ENCODE results near the gene PFKM.
A peak's percentile ranks its signal among the peaks of the same experiment; 100 is the strongest.
"Not testable (repeated sequence)": the region's sequence is repeated elsewhere in the genome, so short reads cannot be mapped to it uniquely, and the experiment has no call there.

PFKM gene

DNA sequence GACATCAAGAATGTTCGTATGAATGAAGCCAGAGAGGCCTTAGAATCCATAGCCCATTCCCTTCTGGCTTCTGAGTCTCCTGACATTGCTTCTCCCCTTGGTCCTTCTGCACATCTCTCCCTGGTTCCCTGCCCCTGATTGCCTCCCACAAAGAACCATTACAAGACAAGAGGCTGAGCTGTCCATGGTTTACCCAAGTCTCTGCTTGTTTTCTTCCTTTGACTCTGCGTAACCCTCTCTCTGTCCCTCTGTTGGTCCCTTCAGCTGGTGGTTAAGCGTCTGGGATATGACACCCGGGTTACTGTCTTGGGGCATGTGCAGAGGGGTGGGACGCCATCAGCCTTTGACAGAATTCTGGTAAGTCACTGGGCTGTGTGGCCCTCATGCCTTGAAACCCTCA lies 15.9 kb downstream of the PFKM start:
- Mint-ChIP-seq H3K4me1 (peaks cover 9% of the 10 kb centered on the region), H3K27ac (no peak overlapping the region), H3K4me3 (no peak overlapping the region), H3K27me3 (ENCODE audit: low read depth) (no peaks in the 10 kb centered on the region), H3K36me3 (ENCODE audit: low read depth) (peaks cover 77% of the 10 kb centered on the region), H3K9me3 (no peaks in the 10 kb centered on the region)
- TF ChIP-seq, protein P1, sequence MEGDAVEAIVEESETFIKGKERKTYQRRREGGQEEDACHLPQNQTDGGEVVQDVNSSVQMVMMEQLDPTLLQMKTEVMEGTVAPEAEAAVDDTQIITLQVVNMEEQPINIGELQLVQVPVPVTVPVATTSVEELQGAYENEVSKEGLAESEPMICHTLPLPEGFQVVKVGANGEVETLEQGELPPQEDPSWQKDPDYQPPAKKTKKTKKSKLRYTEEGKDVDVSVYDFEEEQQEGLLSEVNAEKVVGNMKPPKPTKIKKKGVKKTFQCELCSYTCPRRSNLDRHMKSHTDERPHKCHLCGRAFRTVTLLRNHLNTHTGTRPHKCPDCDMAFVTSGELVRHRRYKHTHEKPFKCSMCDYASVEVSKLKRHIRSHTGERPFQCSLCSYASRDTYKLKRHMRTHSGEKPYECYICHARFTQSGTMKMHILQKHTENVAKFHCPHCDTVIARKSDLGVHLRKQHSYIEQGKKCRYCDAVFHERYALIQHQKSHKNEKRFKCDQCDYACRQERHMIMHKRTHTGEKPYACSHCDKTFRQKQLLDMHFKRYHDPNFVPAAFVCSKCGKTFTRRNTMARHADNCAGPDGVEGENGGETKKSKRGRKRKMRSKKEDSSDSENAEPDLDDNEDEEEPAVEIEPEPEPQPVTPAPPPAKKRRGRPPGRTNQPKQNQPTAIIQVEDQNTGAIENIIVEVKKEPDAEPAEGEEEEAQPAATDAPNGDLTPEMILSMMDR (IDR thresholded peaks at IDR 0.05; ENCODE audit: unreplicated experiment in 3 of 3) = no peak

DNA sequence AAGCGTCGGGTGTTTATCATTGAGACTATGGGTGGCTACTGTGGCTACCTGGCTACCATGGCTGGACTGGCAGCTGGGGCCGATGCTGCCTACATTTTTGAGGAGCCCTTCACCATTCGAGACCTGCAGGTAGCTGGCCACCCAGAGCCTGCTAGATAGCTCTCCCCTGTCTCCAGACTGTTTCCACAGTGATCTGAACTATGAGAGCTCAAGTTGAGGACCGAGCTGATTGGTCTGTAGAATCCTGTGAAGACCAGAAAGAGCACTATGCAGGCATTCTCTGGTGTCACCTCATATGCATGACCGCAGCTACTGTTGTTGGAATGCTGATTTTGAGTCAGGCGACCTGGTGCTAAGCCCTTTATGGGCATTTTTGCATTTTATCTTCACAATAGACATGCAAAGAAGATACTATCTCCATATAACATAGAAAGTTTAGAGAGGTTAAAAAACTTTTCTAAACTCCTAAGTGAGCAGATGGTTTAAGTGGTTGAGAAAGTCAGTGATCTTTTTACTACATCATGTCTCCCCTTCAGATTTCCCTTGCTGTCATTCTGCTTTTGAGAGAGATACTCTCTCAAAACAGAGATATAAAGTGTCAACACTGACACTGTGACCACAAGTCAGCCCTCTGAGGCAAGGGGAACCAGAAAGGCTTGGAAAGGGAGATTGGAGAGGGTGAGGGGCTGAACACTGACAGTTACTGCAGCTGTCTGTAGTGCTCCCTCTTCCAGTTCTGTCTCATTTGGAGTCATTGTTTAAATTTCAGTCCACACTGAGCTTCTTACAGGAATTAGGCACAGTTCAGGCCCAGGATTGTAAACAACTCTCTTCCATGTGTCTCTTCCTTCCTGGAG lies 23.9 kb downstream of the PFKM start:
- Mint-ChIP-seq H3K9me3 (no peaks in the 10 kb centered on the region), H3K4me1 (no peaks in the 10 kb centered on the region), H3K36me3 (ENCODE audit: low read depth) (peaks cover 79% of the 10 kb centered on the region), H3K4me3 (no peak overlapping the region), H3K27ac (no peak overlapping the region), H3K27me3 (ENCODE audit: low read depth) (no peaks in the 10 kb centered on the region)
- TF ChIP-seq, protein P1 (IDR thresholded peaks at IDR 0.05; ENCODE audit: unreplicated experiment in 3 of 3) = no peak

DNA sequence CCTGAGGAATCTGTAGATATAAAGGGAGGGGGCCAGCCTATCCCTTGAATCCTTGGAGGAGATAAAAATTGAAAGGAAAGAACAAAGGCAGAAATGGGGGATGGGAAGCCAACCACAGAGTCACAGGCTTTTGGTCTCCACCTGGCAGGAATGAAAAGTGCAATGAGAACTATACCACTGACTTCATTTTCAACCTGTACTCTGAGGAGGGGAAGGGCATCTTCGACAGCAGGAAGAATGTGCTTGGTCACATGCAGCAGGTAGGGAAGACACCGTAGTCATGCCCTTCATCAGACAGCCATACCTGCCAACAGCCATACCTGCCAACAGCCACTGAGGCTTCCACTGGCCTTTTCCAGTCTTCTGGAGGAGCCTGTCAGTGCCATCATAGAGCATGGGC lies 24.7 kb downstream of the PFKM start:
- H3K4me1 Mint-ChIP-seq = no peaks in the 10 kb centered on the region
- H3K9me3 Mint-ChIP-seq = no peaks in the 10 kb centered on the region
- peaks cover 79% of the 10 kb centered on the region for H3K36me3 Mint-ChIP-seq (ENCODE audit: low read depth)
- no peak overlapping the region for H3K27ac Mint-ChIP-seq
- TF ChIP-seq, protein P1 (IDR thresholded peaks at IDR 0.05; ENCODE audit: unreplicated experiment in 3 of 3) = no peak
- no peaks in the 10 kb centered on the region for H3K27me3 Mint-ChIP-seq (ENCODE audit: low read depth)
- H3K4me3 Mint-ChIP-seq = no peak overlapping the region

DNA sequence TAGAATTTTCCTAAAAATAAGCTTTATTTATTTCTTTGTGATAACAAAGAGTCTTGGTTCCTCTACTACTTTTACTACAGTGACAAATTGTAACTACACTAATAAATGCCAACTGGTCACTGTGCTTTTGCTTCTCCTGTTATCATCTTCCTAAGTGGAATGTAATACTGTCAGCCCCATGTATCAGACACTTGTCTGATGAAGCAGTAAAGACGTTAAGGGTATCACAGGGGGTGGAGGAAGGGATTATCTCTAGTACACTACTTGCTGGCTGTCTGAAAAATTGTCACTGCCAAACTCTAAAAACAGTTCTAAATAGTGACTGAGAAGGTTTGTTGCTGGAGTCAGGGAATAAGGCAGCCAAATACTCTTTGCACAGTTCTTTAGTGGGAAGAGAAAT lies 26.8 kb downstream of the PFKM start:
- Mint-ChIP-seq H3K4me1 (no peaks in the 10 kb centered on the region), H3K27ac (no peak overlapping the region), H3K36me3 (ENCODE audit: low read depth) (peaks cover 83% of the 10 kb centered on the region), H3K27me3 (ENCODE audit: low read depth) (no peaks in the 10 kb centered on the region), H3K4me3 (no peak overlapping the region), H3K9me3 (no peaks in the 10 kb centered on the region)
- TF ChIP-seq, protein P1 (IDR thresholded peaks at IDR 0.05; ENCODE audit: unreplicated experiment in 3 of 3) = no peak

DNA sequence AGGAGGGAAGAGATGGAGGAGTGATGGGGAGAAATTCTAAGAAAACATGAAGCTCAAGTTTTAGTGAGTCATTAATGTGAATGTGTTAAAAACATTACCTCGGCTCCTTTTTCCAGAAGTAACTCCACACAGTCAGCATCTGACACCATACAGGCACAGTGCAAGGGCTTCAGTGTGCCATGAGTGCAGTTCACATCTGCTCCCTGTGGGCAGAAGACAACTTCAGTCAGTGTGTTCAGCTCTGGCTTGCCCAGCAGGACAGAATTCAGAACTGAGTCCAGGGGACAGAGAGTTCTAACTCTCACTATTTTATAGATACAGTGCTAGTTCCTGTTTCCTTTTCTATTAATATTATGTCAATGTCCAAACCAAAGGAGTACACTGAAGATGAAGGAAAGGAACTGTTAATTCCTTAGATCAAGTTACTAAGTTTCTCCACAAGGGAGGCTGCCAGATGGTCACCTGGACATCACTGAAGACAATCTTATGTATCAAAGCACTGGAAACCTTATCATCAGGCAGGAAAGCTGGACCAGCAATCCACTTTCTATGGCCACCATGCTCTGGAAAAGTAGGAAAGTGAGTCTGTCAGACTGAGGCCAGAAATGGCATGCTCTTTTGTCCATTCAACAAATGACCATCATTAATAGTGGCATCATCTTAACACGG lies 32.1 kb downstream of the PFKM start:
- TF ChIP-seq, protein P1 (IDR thresholded peaks at IDR 0.05; ENCODE audit: unreplicated experiment in 3 of 3) = no peak
- Mint-ChIP-seq H3K9me3 (no peaks in the 10 kb centered on the region), H3K27ac (no peak overlapping the region)

DNA sequence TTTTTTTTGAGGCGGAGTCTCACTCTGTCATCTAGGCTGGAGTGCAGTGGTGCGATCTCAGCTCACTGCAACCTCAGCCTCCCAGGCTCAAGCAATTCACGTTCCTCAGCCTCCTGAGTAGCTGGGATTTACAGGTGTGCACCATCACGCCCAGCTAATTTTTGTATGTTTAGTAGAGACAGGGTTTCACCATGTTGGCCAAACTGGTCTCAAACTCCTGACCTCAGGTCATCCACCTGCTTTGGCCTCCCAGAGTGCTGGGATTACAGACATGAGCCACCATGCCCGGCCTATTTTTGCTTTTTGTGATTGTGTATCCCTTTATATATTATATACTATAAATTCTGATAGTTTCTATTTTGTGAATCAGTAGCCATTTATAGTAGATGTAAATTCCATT lies 36.6 kb downstream of the PFKM start:
- Mint-ChIP-seq H3K4me1 (peaks cover 30% of the 10 kb centered on the region), H3K4me3 (peak overlapping the region; percentile 97 to 100 (median 99)), H3K27ac (peak overlapping the region in 1 of 3 experiments; percentile 99), H3K36me3 (ENCODE audit: low read depth) (peaks cover 19% of the 10 kb centered on the region)
- not testable (repeated sequence) for H3K27me3 Mint-ChIP-seq (ENCODE audit: low read depth); H3K9me3 Mint-ChIP-seq

More for the DNA sequence above, 32.1 kb downstream of the PFKM start:
- peaks cover 14% of the 10 kb centered on the region for H3K4me1 Mint-ChIP-seq
- no peak overlapping the region for H3K4me3 Mint-ChIP-seq
- H3K27me3 Mint-ChIP-seq (ENCODE audit: low read depth) = no peaks in the 10 kb centered on the region
- peaks cover 53% of the 10 kb centered on the region for H3K36me3 Mint-ChIP-seq (ENCODE audit: low read depth)
